ENCODE data around the gene TMEM54. TPM values are rescaled to one million over a fixed set of nuclear protein-coding genes. Genes with fewer than 3 reads are reported as not detected.

The TMEM54 gene
- total and polyA plus RNA-seq, 9 of the 15 experiments (the other 6 are each of a cell fraction or from before 2014, with no cell fraction given), result 1.00 to 16.2 (median 8.2) TPM

- TF ChIP-seq CEBPG (CRISPR knock-in tag; IDR thresholded peaks at IDR 0.05) (peak; percentile 67), CEBPG (tag; conservative IDR thresholded peaks at IDR 0.05 in 1 of 2, IDR thresholded peaks at IDR 0.05 in 1 of 2) (peak; percentile 83 to 84), ZNF830 (CRISPR knock-in tag; IDR thresholded peaks at IDR 0.05) (no peak), ADNP (tag; IDR thresholded peaks at IDR 0.05) (0 out of 2 replicates have a peak, but pooled peaks have one; percentile 37), TCF3 (CRISPR knock-in tag; IDR thresholded peaks at IDR 0.05) (no peak), ZNF217 (CRISPR knock-in tag; IDR thresholded peaks at IDR 0.05) (no peak), CEBPB (tag; IDR thresholded peaks at IDR 0.05) (peak; percentile 35), ZNF347 (CRISPR knock-in tag; IDR thresholded peaks at IDR 0.05; ENCODE audit: low read depth) (no peak), HLTF (IDR thresholded peaks at IDR 0.05) (no peak), PML (IDR thresholded peaks at IDR 0.05; ENCODE audit: low read length) (no peak), CHD2 (IDR thresholded peaks at IDR 0.05; ENCODE audit: low read depth, low read length) (no peak), MEIS2 (IDR thresholded peaks at IDR 0.05; ENCODE audit: partially characterized antibody) (no peak), MTA1 (IDR thresholded peaks at IDR 0.05; ENCODE audit: borderline replicate concordance) (no peak; the same call in 1 of the 2 replicates), ILF3 (IDR thresholded peaks at IDR 0.05; ENCODE audit: borderline replicate concordance) (no peak), ZNF316 (IDR thresholded peaks at IDR 0.05) (no peak), PURB (CRISPR knock-in tag; IDR thresholded peaks at IDR 0.05; ENCODE audit: low read depth) (no peak), HDGF (IDR thresholded peaks at IDR 0.05) (no peak), ZNF224 (CRISPR knock-in tag; IDR thresholded peaks at IDR 0.05) (no peak), RBM25 (IDR thresholded peaks at IDR 0.05; ENCODE audit: low read depth, low read length, severe bottlenecking) (no peak), SIN3B (IDR thresholded peaks at IDR 0.05; ENCODE audit: low read depth) (no peak), TEAD2 (tag; IDR thresholded peaks at IDR 0.05) (peak; percentile 31; the same call in 1 of the 2 replicates), KLF16 (IDR thresholded peaks at IDR 0.05) (no peak), IFI16 (CRISPR knock-in tag; IDR thresholded peaks at IDR 0.05) (no peak)
- TF ChIP-seq, protein P1, sequence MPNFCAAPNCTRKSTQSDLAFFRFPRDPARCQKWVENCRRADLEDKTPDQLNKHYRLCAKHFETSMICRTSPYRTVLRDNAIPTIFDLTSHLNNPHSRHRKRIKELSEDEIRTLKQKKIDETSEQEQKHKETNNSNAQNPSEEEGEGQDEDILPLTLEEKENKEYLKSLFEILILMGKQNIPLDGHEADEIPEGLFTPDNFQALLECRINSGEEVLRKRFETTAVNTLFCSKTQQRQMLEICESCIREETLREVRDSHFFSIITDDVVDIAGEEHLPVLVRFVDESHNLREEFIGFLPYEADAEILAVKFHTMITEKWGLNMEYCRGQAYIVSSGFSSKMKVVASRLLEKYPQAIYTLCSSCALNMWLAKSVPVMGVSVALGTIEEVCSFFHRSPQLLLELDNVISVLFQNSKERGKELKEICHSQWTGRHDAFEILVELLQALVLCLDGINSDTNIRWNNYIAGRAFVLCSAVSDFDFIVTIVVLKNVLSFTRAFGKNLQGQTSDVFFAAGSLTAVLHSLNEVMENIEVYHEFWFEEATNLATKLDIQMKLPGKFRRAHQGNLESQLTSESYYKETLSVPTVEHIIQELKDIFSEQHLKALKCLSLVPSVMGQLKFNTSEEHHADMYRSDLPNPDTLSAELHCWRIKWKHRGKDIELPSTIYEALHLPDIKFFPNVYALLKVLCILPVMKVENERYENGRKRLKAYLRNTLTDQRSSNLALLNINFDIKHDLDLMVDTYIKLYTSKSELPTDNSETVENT (CRISPR knock-in tag; IDR thresholded peaks at IDR 0.05), result no peak
- TF ChIP-seq, protein P2, sequence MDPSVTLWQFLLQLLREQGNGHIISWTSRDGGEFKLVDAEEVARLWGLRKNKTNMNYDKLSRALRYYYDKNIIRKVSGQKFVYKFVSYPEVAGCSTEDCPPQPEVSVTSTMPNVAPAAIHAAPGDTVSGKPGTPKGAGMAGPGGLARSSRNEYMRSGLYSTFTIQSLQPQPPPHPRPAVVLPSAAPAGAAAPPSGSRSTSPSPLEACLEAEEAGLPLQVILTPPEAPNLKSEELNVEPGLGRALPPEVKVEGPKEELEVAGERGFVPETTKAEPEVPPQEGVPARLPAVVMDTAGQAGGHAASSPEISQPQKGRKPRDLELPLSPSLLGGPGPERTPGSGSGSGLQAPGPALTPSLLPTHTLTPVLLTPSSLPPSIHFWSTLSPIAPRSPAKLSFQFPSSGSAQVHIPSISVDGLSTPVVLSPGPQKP (CRISPR knock-in tag; IDR thresholded peaks at IDR 0.05), result no peak
These were observed 18.9 kb upstream of the TMEM54 start (continued) for GRCh38 chr1:32919811-32920733.

Measured in K562 (cell line).